DOHH2 (cell line): ENCODE measurements around the gene HLTF.

ENCODE experiments used
- EZH2phosphoT487 ChIP-seq: fragments of 200-600 bp; sonication (generic); IDR thresholded peaks from 2 replicates; pipeline ENCODE4 v1.6.1; 2017; ENCODE audit warnings: borderline replicate concordance, mild to moderate bottlenecking, antibody characterized with exemption, low read length, moderate library complexity, mixed read lengths
- TF ChIP-seq, protein P1 (sequence below): fragments of 200-600 bp; sonication (generic); IDR thresholded peaks from one replicate; pipeline ENCODE4 v1.5.1; 2014; ENCODE audit warnings: antibody characterized with exemption, mild to moderate bottlenecking, low read depth, low read length; ENCODE audit not compliant: poor library complexity, severe bottlenecking

GRCh38 chr3:148997623-148998022, 88.7 kb downstream of the HLTF start:
- TF ChIP-seq, protein P1, sequence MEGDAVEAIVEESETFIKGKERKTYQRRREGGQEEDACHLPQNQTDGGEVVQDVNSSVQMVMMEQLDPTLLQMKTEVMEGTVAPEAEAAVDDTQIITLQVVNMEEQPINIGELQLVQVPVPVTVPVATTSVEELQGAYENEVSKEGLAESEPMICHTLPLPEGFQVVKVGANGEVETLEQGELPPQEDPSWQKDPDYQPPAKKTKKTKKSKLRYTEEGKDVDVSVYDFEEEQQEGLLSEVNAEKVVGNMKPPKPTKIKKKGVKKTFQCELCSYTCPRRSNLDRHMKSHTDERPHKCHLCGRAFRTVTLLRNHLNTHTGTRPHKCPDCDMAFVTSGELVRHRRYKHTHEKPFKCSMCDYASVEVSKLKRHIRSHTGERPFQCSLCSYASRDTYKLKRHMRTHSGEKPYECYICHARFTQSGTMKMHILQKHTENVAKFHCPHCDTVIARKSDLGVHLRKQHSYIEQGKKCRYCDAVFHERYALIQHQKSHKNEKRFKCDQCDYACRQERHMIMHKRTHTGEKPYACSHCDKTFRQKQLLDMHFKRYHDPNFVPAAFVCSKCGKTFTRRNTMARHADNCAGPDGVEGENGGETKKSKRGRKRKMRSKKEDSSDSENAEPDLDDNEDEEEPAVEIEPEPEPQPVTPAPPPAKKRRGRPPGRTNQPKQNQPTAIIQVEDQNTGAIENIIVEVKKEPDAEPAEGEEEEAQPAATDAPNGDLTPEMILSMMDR = no peak
- TF ChIP-seq EZH2phosphoT487 = no peak
